ENCODE results near the gene HID1. TPM values are rescaled to one million over a fixed set of nuclear protein-coding genes. Genes with fewer than 3 reads are reported as not detected.

Gene HID1
- total RNA-seq, 1 experiment from 2014 or later: 12.7 TPM

DNA sequence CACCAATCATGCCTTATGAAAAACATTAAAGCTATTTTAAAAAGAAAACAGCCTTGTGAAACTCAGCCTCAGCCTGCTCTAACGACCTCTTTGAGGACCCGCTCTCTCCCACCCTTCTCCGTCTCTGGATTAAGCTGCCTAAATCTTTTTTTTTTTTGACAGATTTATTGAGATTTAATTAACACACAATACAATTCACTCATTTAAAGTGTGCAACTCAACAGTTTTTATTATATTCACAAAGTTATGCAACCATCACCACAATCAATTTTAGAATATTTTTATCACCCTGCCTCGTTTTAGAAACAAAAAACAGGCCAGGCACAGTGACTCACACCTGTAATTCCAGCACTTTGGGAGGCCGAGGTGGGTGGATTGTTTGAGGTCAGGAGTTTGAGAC, 23.3 kb upstream of the HID1 start:
- DNase-seq: no peak
- Histone ChIP-seq H4K20me1 (ENCODE audit: control insufficient read depth, insufficient read depth, insufficient read length) (no peaks in the 10 kb centered on the region), H3K27ac (ENCODE audit: insufficient read length, low read depth, low read length) (no peak overlapping the region), H2BK5ac (ENCODE audit: insufficient read length, low read length) (no peak overlapping the region), H3K4ac (ENCODE audit: low read depth, low read length) (no peak overlapping the region), H3K79me2 (ENCODE audit: insufficient read depth, low read length) (peaks cover 1% of the 10 kb centered on the region; the same call in 1 of the 2 replicates), H3K4me1 (ENCODE audit: insufficient read depth, low read length) (no peaks in the 10 kb centered on the region; the same call in 1 of the 2 replicates), H2BK120ac (ENCODE audit: low read depth, low read length, poor library complexity, severe bottlenecking) (no peak overlapping the region), H3K4me2 (ENCODE audit: insufficient read depth, insufficient read length, low read length) (no peak overlapping the region), H3K9me3 (ENCODE audit: control insufficient read depth, low read depth, low read length) (no peaks in the 10 kb centered on the region), H2AK5ac (ENCODE audit: insufficient read length, low read length) (no peak overlapping the region), H3K18ac (ENCODE audit: insufficient read length, low read depth, low read length) (no peak overlapping the region), H4K5ac (ENCODE audit: insufficient read length, low read depth, low read length) (no peak overlapping the region), H3K23me2 (ENCODE audit: insufficient read length, low read depth, low read length, poor library complexity, severe bottlenecking) (no peaks in the 10 kb centered on the region), H2BK12ac (ENCODE audit: insufficient read length, low read depth, low read length) (no peak overlapping the region), H3K27me3 (ENCODE audit: insufficient read depth, low read length) (no peaks in the 10 kb centered on the region), H2BK20ac (ENCODE audit: low read depth, low read length, poor library complexity, severe bottlenecking) (no peak overlapping the region), H2AFZ (ENCODE audit: low read length) (no peak overlapping the region), H3K79me1 (ENCODE audit: insufficient read depth, low read depth, low read length, poor library complexity, severe bottlenecking) (no peaks in the 10 kb centered on the region), H3K9ac (ENCODE audit: extremely low read depth, insufficient read length, low read length) (no peak overlapping the region), H3K14ac (ENCODE audit: insufficient read depth, low read length) (no peak overlapping the region), H3K56ac (ENCODE audit: insufficient read length, low read depth, low read length) (no peak overlapping the region), H3K23ac (ENCODE audit: insufficient read length, low read depth, low read length) (no peak overlapping the region), H2BK15ac (ENCODE audit: low read depth, low read length) (no peak overlapping the region), H4K8ac (replicated peaks; ENCODE audit: insufficient read length, low read depth, low read length) (no peak overlapping the region), H4K91ac (ENCODE audit: insufficient read length, low read depth, low read length) (no peak overlapping the region), H3T11ph (ENCODE audit: low read length) (no peak overlapping the region)
- Mint-ChIP-seq H3K4me3 (no peak overlapping the region), H3K36me3 (ENCODE audit: insufficient read depth in 1 of 3, low read depth in 3 of 3) (peaks cover 0 to 11% (median 8%) of the 10 kb centered on the region in 3 experiments; a peak in 3 of 7 replicates), H3K9me3 (no peaks in the 10 kb centered on the region), H3K4me1 (peaks cover 3% of the 10 kb centered on the region in 2 experiments; a peak in 1 of 4 replicates), H3K27ac (no peak overlapping the region; a peak in 1 of 7 replicates), H3K27me3 (ENCODE audit: low read depth) (no peaks in the 10 kb centered on the region)
- WGBS (ENCODE audit: extremely low coverage, insufficient read length, low lambda C conversion rate): no CpG with 5 or more reads among the region's 5 CpGs
- no peak for TF ChIP-seq CTCF (conservative IDR thresholded peaks at IDR 0.05)

Measured in H9 (cell line).